Left colon (tissue), 2 donors: ENCODE results near the gene PMEPA1. TPM values are rescaled to one million over a fixed set of nuclear protein-coding genes. Genes with fewer than 3 reads are reported as not detected.

Experiments used
- ATAC-seq: fragments of 200-7000 bp; cut with Tn5 transposase; one replicate; pipeline ENCODE4 v1.9.1; 2020; ENCODE audit warnings: mild to moderate bottlenecking, moderate library complexity
- DNase-seq, 2 donors: peaks; one replicate each; pipeline ENCODE4 v3.0.0-alpha.2; 2020
- intact Hi-C, 2 donors: fragments of 100-400 bp; cut with DNase I in 1 of 2; cut with micrococcal nuclease in 1 of 2; formaldehyde crosslinking; loops; one replicate each; pipeline versions ENCODE4 v1.11.2 to v1.14.0; 2022; cut with DNase I, micrococcal nuclease
- total RNA-seq, 2 donors: library from RNA; stranded (reverse); fragmentation: NEBNext Ultra II Directional; extraction: Animal tissue kit (Norgen Biotek cat#: 25700); gene quantifications; one replicate each; pipeline ENCODE4 v1.2.1, GENCODE V29; 2021
- donor health status: DM: no; HTN: no; CAD: no.
- donor health status: DM: yes; HTN: yes; CAD: no.

Gene PMEPA1
- total RNA-seq, 2 donors from 2014 or later: 15.0 to 41.6 TPM

DNA sequence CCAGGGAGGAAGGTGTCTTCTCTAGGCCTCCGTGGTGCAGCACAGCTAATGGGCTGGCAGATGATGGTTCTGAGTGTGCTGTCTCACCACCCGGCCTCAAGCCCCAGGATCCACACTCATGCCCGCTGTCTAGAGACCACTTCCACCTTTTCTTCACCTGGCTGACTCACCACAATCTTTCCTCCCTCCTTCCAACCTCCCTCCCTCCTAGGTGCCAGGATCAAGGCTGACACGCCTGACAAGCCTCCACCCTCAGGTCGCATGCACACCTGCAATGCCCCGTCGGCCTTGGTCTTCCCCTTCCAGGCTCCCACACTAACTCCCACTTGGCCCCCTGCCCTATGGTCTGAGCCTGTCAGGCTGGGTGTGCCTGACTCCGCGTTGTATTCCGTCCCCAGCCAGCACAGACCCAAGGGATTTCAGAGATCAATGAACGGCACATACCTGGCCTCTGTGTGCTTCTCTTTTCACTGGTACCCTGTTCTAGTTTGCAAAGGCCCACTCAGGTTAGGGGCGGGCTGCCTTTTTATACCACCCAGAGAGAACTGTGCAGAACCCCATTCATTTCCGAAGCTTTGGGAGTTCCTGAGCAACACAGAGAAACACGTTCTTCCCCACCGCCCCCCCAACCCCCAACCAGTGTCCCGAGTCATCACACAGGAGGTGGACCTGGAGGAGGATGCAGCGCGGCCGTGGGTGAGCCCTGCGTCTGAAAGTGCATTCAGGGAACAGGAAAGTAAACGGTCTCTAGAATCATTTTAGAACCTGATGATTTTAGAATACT lies 39.3 kb downstream of the PMEPA1 start:
- intact Hi-C loops: no loop called here
- DNase-seq (no peak), ATAC-seq (peak; percentile 29)

DNA sequence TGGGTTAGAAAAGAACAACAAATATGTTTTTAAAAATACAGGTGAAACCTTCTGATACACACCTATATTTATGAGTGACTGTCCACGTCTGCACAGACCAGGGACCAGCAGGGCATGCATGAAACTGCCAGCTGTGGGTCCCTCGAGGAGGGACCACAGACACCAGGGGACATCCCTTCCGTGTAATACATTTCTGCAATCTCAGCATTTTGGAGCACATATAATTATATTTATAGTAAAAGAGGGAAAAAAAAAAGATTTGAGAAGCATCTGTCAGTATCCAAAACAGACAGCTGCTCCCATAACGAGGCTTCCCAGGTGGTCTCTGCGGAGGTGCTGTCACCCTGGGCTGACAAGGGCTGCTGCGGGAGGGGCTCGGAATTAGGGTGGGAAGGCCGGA lies 40.2 kb downstream of the PMEPA1 start:
- DNase-seq: no peak
- ATAC-seq: no peak
- intact Hi-C loops: no loop called here

DNA sequence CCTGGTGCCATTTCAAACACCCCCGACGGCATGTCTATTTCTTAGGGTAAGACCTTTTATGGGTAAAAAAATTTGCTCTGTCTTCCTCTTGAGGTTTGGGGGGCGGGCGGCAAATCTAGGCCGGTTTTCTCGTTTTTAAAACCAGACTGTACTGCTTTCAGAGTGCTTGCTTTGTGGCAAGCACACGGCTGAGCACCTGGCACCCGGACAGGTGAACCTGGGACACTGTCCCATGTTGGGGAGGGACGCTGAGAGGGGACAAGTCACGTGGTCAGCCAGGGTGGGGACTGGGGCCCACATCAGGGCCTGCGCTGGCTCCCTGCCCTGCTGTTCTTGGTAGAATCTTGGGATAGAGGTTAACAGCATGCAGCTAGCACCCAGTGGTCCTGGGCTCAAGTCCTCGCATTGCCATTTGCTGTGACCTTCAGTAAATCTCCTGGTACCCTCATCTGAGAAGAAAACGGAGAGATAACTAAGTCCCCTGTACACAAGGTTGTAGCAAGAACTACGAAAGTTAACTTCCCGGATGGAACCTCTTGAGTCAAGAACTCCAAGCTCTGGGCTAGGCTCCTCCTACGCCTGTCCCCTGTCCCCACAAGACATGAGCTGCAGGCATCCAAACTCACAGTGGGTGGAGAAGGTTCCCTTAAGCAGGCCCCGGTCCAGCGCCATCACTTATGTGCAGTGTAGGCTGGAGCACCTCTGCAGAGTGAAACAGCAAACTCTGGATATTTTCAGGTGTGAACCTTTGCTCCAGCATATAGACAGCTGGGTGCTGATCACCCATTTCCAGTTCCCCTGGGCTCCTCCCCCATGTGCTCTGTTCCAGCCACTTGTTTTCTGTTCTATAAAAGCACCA lies 41.7 kb downstream of the PMEPA1 start:
- intact Hi-C loops: no loop called here
- DNase-seq (peak; percentile 70 to 77), ATAC-seq (peak; percentile 83)

DNA sequence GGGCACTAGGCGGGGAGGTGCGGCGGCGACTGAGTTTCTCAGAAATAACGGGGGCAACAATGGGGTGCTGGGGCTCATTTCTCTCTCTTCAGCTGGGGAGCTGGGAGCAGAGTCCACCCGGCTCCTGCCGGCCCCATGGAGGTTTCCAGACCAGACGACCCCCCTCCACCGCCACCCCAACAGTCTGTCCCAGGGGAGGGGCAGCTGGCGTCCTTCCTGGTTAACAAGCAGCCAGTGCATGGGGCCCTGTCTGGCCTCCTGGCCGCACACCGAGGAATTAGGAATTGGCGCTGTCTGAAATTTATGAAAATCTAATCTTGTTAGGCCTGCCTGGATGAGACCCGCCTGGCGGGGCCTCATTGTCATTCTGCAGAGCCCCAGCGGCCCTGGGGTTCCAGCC lies 42.4 kb downstream of the PMEPA1 start:
- intact Hi-C loops: no loop called here
- DNase-seq: no peak
- no peak for ATAC-seq

DNA sequence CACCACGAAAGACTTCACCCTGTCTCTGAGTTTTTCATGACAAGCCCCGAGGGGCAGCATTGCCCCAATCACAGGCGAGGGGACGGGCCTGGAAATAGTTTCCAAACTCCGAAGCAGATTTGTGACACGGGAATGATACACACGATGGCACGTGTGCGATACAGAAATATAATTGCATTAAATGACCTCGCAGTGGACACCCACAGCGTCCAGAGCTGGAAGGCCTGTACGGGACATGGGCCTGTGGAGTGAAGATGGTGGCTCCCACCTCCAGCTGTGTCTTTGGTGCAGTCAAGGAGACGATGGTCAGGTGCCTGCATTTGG lies 43.0 kb downstream of the PMEPA1 start:
- intact Hi-C loops: no loop called here
- no peak for DNase-seq
- no peak for ATAC-seq

DNA sequence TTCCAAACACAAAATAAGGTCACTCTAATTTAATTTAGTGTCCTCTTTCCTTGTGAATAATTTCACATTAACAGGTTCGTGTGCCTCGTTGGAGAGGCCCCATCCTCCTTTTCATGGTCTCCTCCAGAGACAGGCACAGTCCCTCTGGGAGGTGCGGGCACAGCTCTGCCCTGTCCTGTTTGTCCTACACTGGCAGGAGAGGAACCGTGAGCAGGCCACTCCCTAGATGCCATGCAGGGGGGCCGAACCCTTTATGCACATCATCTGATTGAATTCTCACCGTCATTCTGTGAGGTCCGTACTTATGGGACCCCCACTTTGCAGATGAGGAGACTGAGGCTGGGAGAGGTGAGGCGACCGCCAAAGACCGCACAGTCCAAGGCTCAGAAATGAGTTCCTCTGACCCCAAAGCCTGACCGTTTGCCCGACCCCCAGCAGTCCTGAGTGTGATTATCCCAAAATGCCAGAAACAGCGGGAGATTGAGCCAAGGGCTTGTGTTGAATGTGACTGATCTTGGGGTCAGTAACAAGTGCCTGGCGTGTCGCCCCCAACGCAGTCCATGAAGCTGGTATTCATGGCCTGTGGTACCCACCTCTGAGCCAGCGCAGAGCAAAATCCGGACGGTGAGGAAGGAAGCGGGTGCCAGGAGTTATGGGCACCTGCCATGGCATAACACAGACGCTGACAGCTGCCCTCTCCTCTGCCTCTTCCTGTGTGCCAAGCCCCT lies 43.5 kb downstream of the PMEPA1 start:
- intact Hi-C loops: no loop called here
- ATAC-seq: no peak
- DNase-seq: peak in 1 of 2 donors; percentile 2

DNA sequence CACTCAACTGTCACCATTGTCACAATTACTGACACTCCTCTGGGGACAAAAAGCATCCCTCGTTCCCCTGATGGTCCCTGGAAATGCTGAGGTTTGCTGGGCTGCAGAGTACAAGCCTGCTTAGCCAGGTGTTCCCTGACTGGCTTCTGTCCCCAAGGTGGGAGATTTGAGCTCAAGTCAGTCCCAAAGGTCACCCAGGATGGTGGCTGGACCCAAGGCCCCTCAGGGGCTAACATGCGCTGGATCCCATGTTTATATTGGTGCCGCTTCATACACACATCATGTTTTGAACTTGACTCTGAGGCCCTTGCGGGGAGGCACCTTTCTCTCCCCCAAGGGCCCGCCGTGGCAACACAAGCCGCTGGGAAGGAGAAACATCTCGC lies 44.2 kb downstream of the PMEPA1 start:
- ATAC-seq (no peak), DNase-seq (peak in 1 of 2 donors; percentile 0)
- intact Hi-C loops: no loop called here

DNA sequence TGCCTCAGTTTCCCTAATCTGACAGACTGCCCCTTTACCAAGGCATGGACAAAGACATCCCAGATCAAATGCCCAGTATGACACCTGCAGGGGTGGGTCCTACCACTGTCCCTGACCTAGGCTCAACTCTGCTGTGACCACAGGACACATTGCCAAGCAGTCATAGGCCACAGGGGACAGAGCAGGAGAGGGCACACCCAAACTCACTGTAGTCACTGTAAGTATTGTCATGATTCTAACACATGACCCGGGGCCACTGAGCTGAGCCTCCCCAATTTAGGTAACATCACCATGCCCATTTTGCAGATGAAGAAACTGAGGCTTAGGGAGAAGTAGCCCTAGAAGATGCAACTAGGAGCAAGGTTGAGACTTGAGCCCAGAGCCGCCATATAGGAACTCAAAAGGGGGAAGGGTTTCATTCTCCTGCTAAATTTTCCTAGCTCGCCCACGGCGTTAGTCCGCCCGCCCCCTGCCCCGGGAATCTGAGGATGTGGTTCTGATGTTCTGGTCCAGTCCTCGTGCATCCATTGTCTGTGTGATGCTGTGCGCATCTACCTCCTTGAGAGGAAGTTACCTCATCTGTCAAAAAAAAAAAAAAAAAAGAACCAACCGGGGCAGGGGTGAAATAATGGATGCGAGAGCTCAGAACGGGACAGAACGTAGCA lies 44.8 kb downstream of the PMEPA1 start:
- peak; percentile 3 to 8 for DNase-seq
- no peak for ATAC-seq
- intact Hi-C loops: no loop called here

DNA sequence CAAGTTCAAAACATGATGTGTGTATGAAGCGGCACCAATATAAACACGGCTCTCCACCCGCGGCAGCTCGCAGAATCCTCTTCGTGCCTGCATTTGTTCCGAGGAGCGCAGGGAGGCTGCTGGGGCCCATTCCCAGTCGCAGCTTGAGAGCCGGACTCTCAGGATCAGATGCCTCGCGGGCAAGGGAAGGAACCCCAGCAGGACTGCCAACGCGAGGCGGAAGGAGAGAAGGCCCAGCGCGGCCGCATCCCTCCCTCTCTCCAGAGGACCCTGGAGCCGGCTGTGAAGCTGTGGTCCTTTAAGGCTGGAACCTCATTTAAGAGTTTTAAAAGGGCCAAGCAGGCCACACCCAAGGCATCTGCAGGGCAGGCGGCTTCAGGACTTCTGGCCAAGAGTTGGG lies 45.3 kb downstream of the PMEPA1 start:
- no peak for ATAC-seq
- DNase-seq: peak; percentile 6 to 12
- intact Hi-C loops: no loop called here

DNA sequence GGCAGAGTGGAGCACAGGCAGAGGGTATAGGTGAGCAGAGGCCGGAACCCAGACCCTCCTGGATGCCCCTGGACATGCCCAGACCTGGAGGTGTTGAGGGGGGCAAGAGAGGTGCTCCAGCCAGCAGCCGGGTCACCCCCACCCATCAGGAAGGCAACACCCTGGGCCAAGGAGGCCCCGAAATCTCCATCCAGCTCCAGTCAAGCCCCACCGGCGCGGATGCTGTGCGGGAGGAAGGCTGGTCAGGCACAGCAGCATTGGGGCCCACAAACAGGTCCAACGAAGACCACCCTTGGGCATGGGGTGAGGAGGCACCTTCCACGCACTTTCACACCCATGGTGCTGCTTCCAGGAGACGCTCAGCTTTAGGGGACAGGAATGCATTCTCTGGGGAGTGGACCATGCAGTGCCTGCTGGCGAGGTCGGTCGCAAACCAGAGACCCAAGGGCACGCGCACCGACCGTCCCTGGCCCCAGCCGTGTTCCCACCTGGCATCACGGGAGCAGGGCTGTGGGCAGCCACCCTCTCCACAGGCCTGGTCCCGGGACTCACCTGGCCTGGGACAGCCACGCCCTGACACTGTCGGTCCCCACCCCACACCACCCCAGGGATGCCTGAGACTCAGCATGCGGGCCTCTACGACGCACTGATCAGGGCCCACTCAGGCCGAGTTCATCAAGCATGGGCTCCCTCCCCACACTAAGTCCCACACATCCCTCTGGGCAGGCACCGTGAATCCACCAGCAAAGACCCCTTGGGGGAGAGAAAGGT lies 45.9 kb downstream of the PMEPA1 start:
- intact Hi-C loops: no loop called here
- ATAC-seq: no peak
- DNase-seq: peak; percentile 6 to 22

DNA sequence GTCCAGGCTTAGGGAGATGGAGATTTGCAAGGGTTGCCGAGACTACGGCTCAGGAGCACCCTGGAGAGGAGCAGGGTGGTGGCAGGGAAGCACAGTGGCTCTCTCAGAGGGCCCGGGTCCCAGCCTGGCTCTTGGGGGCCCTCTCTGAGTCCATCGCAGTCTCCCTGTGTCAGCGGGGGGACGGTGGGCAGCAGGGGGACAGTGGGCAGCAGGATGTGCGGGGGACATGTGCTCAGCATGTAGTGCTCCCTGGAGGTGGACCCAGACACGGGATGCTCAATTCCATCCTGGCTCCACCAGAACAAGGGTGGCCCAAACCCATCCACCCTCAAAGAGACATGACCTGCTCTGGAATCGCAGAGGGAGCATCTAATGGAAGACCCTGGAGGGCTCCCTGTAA lies 46.6 kb downstream of the PMEPA1 start:
- DNase-seq: peak in 1 of 2 donors; percentile 2
- ATAC-seq: no peak
- intact Hi-C loops: no loop called here

DNA sequence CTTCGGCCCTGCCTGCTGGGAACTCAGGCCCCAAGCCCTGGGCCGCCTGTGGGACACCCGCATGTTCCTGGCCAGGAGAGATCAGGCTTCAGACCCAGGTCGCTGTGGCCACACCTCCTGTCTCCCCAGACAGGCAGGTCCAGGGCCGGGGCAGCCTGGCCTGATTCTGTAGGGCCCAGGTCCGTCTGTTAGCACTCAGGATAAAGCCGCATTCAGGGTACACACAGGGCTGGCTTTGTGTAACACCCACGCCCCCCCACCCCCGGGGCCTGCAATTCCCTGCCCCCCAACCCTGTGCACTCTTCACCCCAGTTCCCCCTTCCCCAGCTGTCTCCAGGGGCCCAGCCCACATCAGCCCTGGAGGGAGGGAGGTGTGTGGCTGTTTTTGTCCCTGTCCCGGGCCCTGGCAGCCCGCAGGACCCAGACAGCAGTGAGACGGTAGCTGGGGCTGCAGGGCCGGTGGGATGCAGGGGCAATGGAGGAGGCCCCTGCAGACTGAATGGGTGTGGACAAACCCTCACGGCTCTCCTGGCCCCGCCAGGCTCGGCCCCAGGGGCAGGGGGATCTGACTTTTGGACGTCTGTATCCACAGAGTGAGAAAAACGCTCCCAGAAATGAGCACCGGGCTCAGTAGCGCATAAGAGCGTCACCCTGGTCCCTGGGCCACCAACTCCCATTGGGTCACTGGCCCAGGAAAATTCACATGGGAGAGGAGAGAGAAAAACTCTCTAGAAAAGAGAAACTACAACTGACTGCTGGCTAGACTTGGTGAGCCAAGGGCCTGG lies 47.2 kb downstream of the PMEPA1 start:
- DNase-seq: peak in 1 of 2 donors; percentile 23
- intact Hi-C loops: no loop called here
- no peak for ATAC-seq

DNA sequence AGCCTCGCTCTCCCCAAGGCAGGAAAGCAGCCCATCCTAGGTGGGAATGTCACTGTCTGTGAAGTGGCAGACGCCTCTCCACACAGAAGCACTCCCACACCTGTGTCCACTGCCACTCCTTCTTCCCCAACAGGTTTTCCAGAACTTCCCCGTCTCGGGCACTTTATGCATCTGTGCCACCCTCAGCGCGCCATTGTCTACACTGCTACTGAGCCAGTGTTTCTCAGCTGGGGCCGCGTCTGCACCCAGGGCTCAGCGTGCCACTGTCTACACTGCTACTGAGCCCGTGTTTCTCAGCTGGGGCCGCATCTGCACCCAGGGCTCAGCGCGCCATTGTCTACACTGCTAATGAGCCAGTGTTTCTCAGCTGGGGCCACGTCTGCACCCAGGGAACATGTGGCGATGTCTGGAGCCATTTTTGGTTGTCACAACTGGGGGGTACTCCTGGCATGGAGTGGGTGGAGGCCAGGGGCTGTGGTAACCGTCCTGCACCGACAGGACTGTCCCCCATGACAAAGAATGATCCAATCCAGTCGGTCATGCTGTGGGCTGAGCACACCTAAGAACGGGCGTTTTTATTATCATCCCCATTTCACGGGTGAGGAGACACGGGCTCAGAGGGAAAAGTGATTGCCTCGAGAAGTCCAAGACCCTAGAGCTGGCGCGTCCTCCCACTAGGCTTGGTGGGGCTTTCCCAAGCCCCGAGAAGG lies 47.9 kb downstream of the PMEPA1 start:
- DNase-seq (peak in 1 of 2 donors; percentile 3), ATAC-seq (no peak)
- intact Hi-C loops: no loop called here

DNA sequence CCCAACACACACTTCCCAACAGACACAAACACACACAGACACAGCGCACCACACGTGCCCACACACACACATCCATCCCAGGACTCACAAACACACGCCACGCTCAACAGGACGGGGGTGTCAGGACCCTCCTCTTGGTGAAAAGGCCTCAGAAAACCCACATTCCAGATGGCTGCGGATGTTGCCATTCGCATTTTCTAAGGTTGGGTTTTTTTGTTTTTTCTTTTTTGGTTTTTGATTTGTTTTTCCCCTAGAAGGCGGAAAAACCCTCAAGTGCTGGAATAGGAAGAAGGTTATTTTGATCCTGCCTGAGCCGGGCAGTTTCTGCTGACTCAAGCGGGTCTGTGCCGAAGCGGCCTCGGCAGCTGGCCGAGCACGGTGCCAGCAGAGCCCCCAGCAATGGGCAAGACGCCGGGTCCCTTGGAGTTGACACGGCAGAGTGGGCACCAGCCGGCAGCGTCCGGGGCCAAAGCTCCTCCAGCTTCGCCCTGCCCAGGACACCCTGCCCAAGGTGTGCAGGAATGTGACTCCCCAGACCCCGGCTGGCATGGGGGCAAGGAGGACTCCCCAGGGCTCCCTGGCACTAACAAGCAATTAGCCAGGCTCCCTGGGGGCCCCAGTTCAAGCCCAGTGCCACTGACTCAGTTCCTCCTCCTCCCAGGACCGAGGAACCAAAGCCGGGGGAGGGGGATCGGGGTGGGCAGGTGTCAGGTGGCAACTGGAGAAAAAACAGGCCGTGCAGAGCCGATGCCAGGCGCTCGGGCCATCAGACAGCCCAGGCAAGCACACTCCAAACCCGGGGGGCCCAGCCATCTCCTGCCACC lies 48.7 kb downstream of the PMEPA1 start:
- DNase-seq: peak; percentile 4 to 20
- intact Hi-C loops: no loop called here
- no peak for ATAC-seq

DNA sequence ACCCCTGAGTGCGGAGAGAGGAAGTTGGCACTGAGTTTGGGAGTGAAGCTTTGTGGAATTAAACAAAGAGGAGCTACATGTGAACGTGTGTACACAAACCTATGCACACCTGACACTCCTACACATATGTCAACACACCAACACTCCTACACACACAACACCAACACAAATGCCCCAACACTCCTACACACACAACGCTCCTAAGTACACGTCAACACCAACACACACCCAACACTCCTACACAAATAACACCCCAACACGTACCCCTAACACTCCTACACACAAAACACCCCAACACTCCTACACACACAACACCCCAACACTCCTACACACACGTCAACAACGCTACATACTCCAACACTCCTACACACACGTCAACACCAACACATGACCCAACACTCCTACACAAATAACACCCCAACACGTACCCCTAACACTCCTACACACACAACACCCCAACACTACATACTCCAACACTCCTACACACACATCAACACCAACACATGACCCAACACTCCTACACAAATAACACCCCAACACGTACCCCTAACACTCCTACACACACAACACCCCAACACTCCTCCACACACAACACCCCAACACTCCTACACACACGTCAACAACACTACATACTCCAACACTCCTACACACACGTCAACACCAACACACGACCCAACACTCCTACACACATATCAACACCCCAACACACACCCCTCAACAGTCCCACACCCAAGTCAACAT lies 49.5 kb downstream of the PMEPA1 start:
- no peak for DNase-seq
- intact Hi-C loops: no loop called here
- no peak for ATAC-seq
